Bronchial epithelial cell (primary cell): ENCODE results near the gene LOXHD1. TPM values are rescaled to one million over a fixed set of nuclear protein-coding genes. Genes with fewer than 3 reads are reported as not detected.
A peak's percentile ranks its signal among the peaks of the same experiment; 100 is the strongest.

Experiments used
- DNase-seq: peaks from one replicate; pipeline ENCODE4 v3.0.0-alpha.2; 2010; ENCODE audit warnings: low read depth
- FAIRE-seq: peaks from 2 replicates; lab custom pipeline; 2011; peaks lifted over from hg19 to GRCh38; lab: Jason Lieb, UNC
- H3K27me3 ChIP-seq: 2 replicates; pipeline ENCODE4 v1.5.1; 2011; ENCODE audit warnings: low read length; ENCODE audit not compliant: control insufficient read depth, insufficient read depth
- H3K36me3 ChIP-seq: 2 replicates; pipeline ENCODE4 v1.5.1; 2011; ENCODE audit warnings: low read length; ENCODE audit not compliant: control insufficient read depth, insufficient read depth
- H3K4me3 ChIP-seq: 2 replicates; pipeline ENCODE4 v1.5.1; 2011; ENCODE audit warnings: mild to moderate bottlenecking, low read depth, low read length, control low read depth
- total RNA-seq: library from RNA; depleted of rRNA; stranded (reverse); fragments of >200 nt; gene quantifications from 2 replicates; pipeline ENCODE4 v1.2.1, GENCODE V29; 2014
- TF ChIP-seq, protein P1 (sequence below): IDR thresholded peaks from 2 replicates; pipeline ENCODE4 v1.5.1; 2011; ENCODE audit warnings: mild to moderate bottlenecking, moderate library complexity, low read length, control low read depth, inconsistent platforms; ENCODE audit not compliant: insufficient read depth, severe bottlenecking

LOXHD1 gene
- total RNA-seq, 1 donor from 2014 or later = not detected

GRCh38 chr18:46518438-46518837 lies 138.6 kb downstream of the LOXHD1 start:
- DNase-seq = peak; percentile 17
- TF ChIP-seq, protein P1, sequence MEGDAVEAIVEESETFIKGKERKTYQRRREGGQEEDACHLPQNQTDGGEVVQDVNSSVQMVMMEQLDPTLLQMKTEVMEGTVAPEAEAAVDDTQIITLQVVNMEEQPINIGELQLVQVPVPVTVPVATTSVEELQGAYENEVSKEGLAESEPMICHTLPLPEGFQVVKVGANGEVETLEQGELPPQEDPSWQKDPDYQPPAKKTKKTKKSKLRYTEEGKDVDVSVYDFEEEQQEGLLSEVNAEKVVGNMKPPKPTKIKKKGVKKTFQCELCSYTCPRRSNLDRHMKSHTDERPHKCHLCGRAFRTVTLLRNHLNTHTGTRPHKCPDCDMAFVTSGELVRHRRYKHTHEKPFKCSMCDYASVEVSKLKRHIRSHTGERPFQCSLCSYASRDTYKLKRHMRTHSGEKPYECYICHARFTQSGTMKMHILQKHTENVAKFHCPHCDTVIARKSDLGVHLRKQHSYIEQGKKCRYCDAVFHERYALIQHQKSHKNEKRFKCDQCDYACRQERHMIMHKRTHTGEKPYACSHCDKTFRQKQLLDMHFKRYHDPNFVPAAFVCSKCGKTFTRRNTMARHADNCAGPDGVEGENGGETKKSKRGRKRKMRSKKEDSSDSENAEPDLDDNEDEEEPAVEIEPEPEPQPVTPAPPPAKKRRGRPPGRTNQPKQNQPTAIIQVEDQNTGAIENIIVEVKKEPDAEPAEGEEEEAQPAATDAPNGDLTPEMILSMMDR = peak; percentile 63
- no peaks in the 10 kb centered on the region for H3K36me3 ChIP-seq
- no peak for FAIRE-seq
- no peak overlapping the region for H3K4me3 ChIP-seq
- H3K27me3 ChIP-seq = no peaks in the 10 kb centered on the region

GRCh38 chr18:46516555-46516954 lies 140.5 kb downstream of the LOXHD1 start:
- no peak overlapping the region for H3K4me3 ChIP-seq
- no peaks in the 10 kb centered on the region for H3K27me3 ChIP-seq
- FAIRE-seq (peak; percentile 81), DNase-seq (no peak)
- H3K36me3 ChIP-seq = no peaks in the 10 kb centered on the region
- TF ChIP-seq, protein P1 = no peak

GRCh38 chr18:46510386-46510785 lies 146.6 kb downstream of the LOXHD1 start:
- no peaks in the 10 kb centered on the region for H3K27me3 ChIP-seq
- TF ChIP-seq, protein P1 = no peak
- H3K36me3 ChIP-seq = no peaks in the 10 kb centered on the region
- H3K4me3 ChIP-seq = no peak overlapping the region
- FAIRE-seq (no peak), DNase-seq (no peak)

- TF ChIP-seq, protein P1 = no peak
- DNase-seq (no peak), FAIRE-seq (no peak)
- Histone ChIP-seq H3K27me3 (no peaks in the 10 kb centered on the region), H3K4me3 (no peak overlapping the region), H3K36me3 (no peaks in the 10 kb centered on the region)
Observed at GRCh38 chr18:46509530-46509929, 147.5 kb downstream of the LOXHD1 start.

DNA sequence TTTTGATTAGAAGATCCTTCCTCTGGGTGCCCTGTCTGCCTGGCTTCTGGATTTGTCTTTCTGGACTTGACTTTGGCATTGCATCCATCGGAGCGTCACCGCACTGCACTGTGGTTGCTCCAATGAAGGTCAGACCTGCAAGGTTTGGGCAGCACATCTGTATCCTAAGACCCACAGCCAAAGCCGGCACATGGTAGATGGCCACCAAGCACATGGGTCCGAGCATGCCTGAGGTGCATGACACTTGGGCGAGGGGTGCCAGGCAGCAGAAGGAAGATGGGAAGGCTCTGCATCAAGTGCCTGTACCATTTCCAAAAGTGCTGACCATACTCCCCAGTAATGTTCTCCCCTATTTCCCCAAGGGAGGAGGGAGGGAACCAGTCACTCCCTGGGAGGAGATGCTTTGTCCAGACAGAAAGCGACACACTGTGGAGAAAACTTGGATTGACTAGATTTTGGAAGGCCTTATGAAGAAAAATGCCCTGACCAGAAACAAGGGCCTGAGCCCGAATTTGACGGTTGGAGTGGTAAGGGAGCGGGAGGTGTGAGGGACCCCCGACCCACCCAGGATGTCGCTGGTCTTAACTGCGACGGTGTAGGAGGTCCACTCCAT lies 149.9 kb downstream of the LOXHD1 start:
- FAIRE-seq (no peak), DNase-seq (no peak)
- TF ChIP-seq, protein P1 = no peak
- no peaks in the 10 kb centered on the region for H3K36me3 ChIP-seq
- H3K4me3 ChIP-seq = no peak overlapping the region
- no peaks in the 10 kb centered on the region for H3K27me3 ChIP-seq

- TF ChIP-seq, protein P1 = no peak
- no peaks in the 10 kb centered on the region for H3K27me3 ChIP-seq
- no peaks in the 10 kb centered on the region for H3K36me3 ChIP-seq
- no peak overlapping the region for H3K4me3 ChIP-seq
- FAIRE-seq = no peak
- no peak for DNase-seq
Observed at GRCh38 chr18:46502444-46502843, 154.6 kb downstream of the LOXHD1 start.
